GM11168 (cell line): Measurements from ENCODE around the gene CCDC169.
"Not testable (repeated sequence)": the region's sequence is repeated elsewhere in the genome, so short reads cannot be mapped to it uniquely, and the experiment has no call there.

Experiments
- in situ Hi-C: fragments of 300-500 bp; cut with MboI; formaldehyde crosslinking; loops from one replicate; pipeline ENCODE4 v1.12.0; 2022; ENCODE audit warnings: low sequenced_read_pairs; ENCODE audit not compliant: unreplicated experiment

The CCDC169 gene

GRCh38 chr13:36323408-36323807, 25.8 kb upstream of the CCDC169 start:
- in situ Hi-C loops, result no loop called here

GRCh38 chr13:36319793-36320192, 22.2 kb upstream of the CCDC169 start:
- in situ Hi-C loops, result not testable (repeated sequence)

GRCh38 chr13:36313047-36313969, 15.7 kb upstream of the CCDC169 start:
- in situ Hi-C loops, result no loop called here

- in situ Hi-C loops, result no loop called here
Observed at GRCh38 chr13:36310417-36311108, 12.9 kb upstream of the CCDC169 start.

- in situ Hi-C loops, result no loop called here
Observed at GRCh38 chr13:36302289-36302688, 4.7 kb upstream of the CCDC169 start.

GRCh38 chr13:36299469-36299868, 1.9 kb upstream of the CCDC169 start:
- in situ Hi-C loops, result not testable (repeated sequence)

- in situ Hi-C loops, result no loop called here
Observed at GRCh38 chr13:36298535-36299068, 988 bp upstream of the CCDC169 start.

GRCh38 chr13:36294096-36294495, 3.5 kb downstream of the CCDC169 start:
- in situ Hi-C loops, result no loop called here

- in situ Hi-C loops, result no loop called here
Observed at GRCh38 chr13:36293497-36293896, 4.1 kb downstream of the CCDC169 start.

- in situ Hi-C loops, result no loop called here
Observed at GRCh38 chr13:36288794-36289391, 8.7 kb downstream of the CCDC169 start.

- in situ Hi-C loops, result no loop called here
Observed at GRCh38 chr13:36286006-36286405, 11.6 kb downstream of the CCDC169 start.

- in situ Hi-C loops, result no loop called here
Observed at GRCh38 chr13:36282821-36283432, 14.7 kb downstream of the CCDC169 start.

- in situ Hi-C loops, result loop anchor here (10.0 kb wide), 1 partner anchor 291 kb away; no protein-coding TSS in a partner anchor
Observed at GRCh38 chr13:36275190-36276002, 22.2 kb downstream of the CCDC169 start.

- in situ Hi-C loops, result loop anchor here (10.0 kb wide), 1 partner anchor 289 kb away; no protein-coding TSS in a partner anchor
Observed at GRCh38 chr13:36273431-36273830, 24.2 kb downstream of the CCDC169 start.

GRCh38 chr13:36261976-36262375, 35.6 kb downstream of the CCDC169 start:
- in situ Hi-C loops, result no loop called here

- in situ Hi-C loops, result no loop called here
Observed at GRCh38 chr13:36261011-36261410, 36.6 kb downstream of the CCDC169 start.

GRCh38 chr13:36259361-36260137, 38.1 kb downstream of the CCDC169 start:
- in situ Hi-C loops, result no loop called here

GRCh38 chr13:36258831-36259230, 38.8 kb downstream of the CCDC169 start:
- in situ Hi-C loops, result no loop called here

GRCh38 chr13:36251526-36251925, 46.1 kb downstream of the CCDC169 start:
- in situ Hi-C loops, result no loop called here
